Activated T-cell treated with anti-CD3 and anti-CD28 coated beads for 48 hours (primary cell): Measurements from ENCODE around the gene CEP120.

Source experiments
- DNase-seq: peaks from one replicate; pipeline ENCODE4 v3.0.0-alpha.2; 2020; ENCODE audit warnings: low read depth

CEP120 gene

DNA sequence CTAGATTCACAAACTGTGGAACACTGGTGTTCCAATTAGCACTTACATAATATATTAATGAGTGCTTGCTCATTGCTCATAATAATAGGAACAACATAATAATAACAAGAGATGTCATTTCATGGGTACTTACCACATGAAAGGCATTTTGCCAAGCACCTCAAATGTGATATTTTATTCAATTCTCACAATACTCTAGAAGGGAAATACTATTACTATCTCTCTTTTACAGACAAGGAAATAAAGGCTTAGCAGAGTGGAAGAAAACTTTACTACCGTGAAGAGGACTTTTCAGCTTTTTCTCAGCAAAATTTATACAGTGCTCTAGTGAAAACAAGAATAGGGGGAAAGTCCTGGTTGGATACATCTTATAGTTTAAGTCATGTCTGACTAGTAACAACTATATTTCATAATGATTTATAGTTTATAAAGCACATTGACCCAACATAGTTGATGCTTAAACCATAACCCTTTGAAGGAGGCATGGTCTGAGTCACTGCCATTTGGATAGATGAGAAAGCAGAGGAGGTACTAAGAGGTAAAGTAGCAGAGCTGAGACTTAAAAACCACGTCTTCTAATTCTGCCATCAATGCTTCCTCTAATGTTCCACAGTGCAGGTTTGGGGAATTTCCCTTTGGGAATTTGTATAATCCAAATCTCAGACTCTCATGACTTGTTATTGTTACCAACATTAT lies 124.7 kb downstream of the CEP120 start:
- no peak for DNase-seq

DNA sequence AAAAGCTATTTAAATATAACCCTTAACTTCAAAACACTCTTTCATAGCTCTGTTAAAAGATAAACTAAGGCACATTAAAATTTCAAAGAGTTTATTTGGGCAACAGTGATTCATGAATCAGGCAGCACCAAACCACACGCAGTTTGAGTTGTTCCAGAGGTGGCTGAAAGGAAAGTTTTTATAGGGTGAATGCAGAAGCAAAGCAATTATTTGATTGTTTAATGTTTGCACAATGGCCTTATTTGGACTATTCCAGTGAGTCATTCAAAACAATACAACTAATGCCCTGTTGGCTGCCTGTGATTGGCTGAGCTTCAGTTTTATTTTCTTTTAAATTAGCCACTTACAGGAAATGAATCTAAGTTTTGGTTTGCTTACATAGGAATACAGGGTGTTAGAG lies 125.3 kb downstream of the CEP120 start:
- DNase-seq = no peak

DNA sequence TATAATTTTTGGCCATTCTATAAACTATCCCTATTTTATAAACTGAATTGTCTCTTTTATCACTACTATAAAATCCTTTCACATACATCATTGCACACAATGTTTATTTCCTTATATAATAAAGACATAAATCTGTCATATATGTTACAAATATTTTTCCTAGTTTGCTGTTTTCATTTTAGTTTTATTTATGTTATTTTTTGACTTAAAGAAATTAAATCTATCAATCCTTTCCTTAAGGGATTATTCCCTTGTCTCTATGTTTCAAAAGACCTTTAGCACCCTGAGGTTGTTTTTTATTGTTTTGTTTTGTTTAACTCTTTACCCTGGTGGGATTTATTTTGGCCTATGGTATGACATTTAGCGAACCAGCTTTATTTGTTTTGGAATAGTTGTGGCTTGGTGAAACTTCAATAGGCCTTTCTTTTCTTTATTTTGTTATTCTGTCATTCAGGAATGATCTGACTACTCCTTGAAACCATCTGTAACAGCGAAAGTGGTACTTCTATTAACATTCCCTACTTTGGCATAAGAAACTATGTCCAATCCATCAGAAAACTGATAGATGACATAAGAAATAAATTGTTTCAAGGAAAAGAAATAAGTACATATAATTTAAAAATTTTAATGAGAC lies 125.9 kb downstream of the CEP120 start:
- DNase-seq = no peak
